HG03378 (cell line): ENCODE measurements around the gene HAVCR2.

Experiments used
- ATAC-seq: cut with Tn5 transposase; IDR thresholded peaks from one replicate; pipeline ENCODE4 v1.9.1; 2021; ENCODE audit warnings: mild to moderate bottlenecking, moderate library complexity; ENCODE audit not compliant: unreplicated experiment

HAVCR2 gene

GRCh38 chr5:157108976-157109375 is at the start of gene HAVCR2:
Gene HAVCR2, minus strand, starts transcription at chr5:157109044. Its CDS starts 61 bp downstream, at chr5:157108983.
- peak; percentile 90 for ATAC-seq

GRCh38 chr5:157157293-157157891 is 48.5 kb upstream of the HAVCR2 start:
- ATAC-seq: no peak

GRCh38 chr5:157155297-157155696 is 46.5 kb upstream of the HAVCR2 start:
- no peak for ATAC-seq

DNA sequence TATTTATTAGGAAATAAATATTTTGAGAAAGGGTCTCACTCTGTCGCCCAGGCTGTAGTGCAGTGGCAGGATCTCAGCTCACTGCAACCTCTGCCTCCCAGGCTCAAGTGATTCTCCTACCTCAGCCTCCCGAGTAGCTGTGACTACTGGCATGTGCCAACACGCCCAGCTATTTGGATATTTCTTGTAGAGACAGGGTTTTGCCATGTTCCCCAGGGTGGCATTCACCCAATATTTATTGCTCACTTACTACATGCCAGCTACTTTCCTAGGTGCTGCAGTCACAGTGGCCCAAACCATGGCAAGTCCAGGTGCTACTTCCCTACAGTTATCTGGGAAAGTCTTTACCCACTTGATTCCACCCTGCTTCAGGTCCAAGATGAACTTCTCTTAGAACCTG is 42.2 kb upstream of the HAVCR2 start:
- ATAC-seq: no peak

DNA sequence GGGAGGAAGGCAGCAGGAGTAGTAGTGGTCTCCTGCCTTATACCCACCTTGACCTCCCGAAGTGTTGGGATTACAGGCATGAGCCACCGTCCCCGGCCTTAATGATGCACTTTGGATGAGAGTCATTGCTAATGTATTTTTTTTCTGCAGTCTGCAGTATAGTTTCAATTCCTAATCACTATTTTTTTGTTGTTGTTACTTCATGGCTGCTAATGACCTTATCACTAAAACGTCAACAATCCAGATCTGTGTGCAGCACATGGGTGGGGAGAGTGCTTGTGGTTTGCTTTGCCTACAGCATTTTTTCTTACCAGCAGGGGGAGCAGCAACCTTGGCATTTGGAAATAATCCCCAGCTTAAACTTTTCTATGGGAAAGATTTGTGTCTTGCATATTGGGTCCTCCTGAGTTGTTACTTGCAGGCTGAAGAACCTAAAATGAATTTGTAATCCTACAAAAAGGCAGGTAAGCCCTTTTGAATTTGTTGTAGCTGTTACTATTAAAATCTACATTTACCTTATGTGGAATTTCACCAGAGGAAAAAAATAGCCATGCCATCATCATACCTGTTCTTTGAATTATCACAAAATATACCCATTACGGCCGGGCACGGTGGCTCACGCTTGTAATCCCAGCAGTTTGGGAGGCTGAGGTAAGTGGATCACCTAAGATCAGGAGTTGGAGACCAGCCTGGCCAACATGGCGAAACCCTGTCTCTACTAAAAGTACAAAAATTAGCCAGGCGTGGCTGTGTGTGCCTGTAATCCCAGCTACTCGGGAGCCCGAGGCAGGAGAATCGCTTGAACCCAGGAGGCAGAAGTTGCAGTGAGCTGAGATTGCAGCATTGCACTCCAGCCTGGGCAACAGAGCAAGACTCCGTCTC is 40.1 kb upstream of the HAVCR2 start:
- peak; percentile 57 for ATAC-seq

- ATAC-seq: peak; percentile 41
Measured at GRCh38 chr5:157143127-157143971, 34.5 kb upstream of the HAVCR2 start.

GRCh38 chr5:157142317-157143126 is 33.7 kb upstream of the HAVCR2 start, which contains the start of gene MED7:
Gene MED7, minus strand, starts transcription at chr5:157142865. Its CDS starts 3,434 bp downstream, at chr5:157139431.
- ATAC-seq: peak; percentile 99

- no peak for ATAC-seq
Measured at GRCh38 chr5:157137691-157138090, 28.8 kb upstream of the HAVCR2 start.

DNA sequence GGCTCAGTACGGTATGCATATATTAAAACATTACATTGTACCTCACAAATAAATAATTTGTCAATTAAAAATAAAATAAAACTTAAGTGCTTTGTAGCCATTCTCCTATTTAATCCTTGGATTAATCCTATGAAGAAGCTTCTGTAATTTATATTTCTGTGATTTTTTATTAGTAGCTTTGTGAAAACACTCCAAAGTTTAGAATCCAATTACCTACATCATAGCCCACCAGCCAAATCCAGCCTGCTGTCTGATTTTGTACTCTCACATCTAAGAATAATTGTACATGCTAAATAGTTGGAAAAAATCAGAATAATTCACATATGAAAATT is 23.4 kb upstream of the HAVCR2 start:
- no peak for ATAC-seq

DNA sequence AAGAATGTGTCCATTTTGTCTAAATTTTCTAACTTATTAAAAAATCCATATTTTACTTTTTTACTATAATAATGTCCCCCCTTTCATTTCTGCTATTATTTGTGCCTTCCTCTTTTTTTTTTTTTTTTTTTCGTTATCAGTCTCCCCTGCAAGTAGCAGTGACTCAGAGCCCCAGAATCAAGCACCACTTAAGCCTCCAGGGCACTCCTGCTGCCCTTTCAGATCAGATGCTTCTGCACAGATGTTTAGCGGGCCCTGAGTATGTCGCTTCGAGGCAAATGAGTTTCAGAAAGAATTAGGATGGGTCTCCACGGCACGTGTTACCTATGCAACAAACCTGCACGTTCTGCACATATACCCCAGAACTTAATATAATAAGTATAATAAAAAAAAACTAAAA is 22.1 kb upstream of the HAVCR2 start:
- ATAC-seq: no peak

DNA sequence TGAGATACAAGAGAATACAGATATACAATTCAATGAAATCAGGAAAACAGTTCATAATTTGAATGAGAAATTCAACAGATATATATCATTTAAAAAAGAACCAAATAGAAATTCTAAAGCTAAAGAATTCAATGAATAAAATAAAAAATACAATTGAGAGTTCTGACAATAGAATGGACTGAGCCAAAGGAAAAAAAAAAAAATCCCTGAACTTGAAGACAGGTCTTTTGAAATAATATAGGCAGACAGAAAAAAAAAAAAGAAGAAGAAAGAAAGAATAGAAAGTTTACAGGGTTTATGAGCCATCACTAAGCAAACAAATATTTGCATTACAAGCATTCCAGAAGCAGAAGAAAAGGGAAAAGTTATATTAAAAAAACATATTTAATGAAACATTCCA is 12.9 kb upstream of the HAVCR2 start:
- ATAC-seq: no peak

- ATAC-seq: no peak
Measured at GRCh38 chr5:157120102-157120501, 11.3 kb upstream of the HAVCR2 start.

- peak; percentile 63 for ATAC-seq
Measured at GRCh38 chr5:157116483-157116954, 7.7 kb upstream of the HAVCR2 start.

GRCh38 chr5:157115502-157115901 is 6.7 kb upstream of the HAVCR2 start:
- no peak for ATAC-seq

- ATAC-seq: peak; percentile 36
Measured at GRCh38 chr5:157115012-157115411, 6.2 kb upstream of the HAVCR2 start.

GRCh38 chr5:157113002-157113401 is 4.2 kb upstream of the HAVCR2 start:
- ATAC-seq: no peak

DNA sequence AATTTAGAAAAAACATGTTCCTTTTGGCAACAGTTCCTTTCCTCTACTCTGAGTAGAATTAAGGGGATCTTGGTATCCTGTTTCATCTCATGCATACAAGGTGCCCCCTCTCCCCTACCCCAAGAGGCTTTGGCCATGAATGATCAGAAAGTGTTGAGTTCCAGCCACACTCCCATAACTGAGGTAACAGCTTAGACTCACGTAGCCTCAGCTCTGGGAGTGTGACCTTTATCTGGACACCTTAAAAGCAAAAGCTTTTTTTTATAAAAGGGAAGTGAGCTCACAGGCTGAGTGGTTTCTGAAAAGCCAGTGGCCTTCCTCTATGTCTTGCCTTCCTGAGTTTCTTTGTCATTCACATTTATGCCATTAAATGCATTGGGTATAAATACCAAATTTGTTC is 900 bp upstream of the HAVCR2 start:
- peak; percentile 78 for ATAC-seq

DNA sequence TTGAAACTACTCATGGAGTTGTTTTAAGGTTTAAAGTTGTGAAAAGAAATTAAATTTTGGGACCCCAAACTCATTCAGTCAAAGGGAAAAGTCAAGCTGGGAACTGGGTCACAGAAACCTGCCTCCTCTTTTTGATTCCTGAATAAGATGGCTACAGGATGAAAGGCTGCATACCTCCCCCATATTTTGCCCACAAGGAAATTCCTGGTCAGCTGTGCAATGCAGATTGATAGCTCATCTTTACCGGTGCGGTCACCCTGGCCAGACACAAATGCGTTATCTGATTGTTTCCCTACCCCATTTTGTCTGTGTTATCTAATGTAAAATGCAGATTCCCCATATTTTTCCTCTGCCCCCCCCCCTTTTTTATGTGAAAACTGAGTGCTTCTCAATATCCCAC is 1.3 kb downstream of the HAVCR2 start:
- no peak for ATAC-seq

GRCh38 chr5:157106630-157107461 is 2.0 kb downstream of the HAVCR2 start:
- ATAC-seq: no peak
